HG03103 (cell line): Measurements from ENCODE around the gene MGAM2.

Experiments
- ATAC-seq: cut with Tn5 transposase; IDR thresholded peaks from one replicate; pipeline ENCODE4 v1.9.1; 2021; ENCODE audit warnings: low read depth; ENCODE audit not compliant: unreplicated experiment

Gene MGAM2

DNA sequence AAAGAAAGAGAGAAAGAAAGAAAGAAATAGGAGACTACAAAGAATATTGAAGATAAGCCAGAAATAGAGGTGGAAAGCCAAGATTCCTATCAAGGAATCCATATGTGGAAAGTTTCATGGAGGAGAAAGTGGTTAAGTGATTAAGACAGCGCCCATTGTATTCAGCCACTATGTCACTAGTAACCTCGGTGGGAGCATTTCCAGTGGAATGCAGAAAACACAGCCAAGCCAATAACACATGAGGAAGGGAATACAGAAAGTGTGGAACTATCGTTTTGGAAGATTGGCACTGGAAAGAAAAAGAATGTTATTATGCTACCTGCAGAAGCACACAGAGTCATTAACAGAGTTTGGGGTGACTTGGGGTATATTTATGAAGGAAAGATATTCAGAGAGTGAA, 2.7 kb downstream of the MGAM2 start:
- no peak for ATAC-seq

DNA sequence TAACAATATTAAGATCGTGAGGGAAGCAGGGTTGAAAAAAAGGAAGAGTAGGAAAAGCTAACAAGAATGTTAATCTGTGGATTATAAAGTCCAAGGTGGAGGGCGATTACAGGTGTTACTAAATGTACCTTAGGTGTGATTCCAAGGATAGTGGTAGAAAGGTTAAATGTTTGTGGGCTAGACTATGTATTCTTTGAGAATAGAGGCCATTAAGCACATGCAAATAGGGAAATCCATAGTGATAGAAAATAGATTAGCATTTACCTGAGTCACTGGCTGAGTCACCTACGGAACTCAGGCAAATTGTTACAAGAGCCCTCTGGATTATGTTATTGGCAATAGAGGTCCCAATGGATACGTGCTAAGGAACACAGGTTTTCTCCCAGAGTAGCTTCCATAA, 9.0 kb downstream of the MGAM2 start:
- no peak for ATAC-seq

DNA sequence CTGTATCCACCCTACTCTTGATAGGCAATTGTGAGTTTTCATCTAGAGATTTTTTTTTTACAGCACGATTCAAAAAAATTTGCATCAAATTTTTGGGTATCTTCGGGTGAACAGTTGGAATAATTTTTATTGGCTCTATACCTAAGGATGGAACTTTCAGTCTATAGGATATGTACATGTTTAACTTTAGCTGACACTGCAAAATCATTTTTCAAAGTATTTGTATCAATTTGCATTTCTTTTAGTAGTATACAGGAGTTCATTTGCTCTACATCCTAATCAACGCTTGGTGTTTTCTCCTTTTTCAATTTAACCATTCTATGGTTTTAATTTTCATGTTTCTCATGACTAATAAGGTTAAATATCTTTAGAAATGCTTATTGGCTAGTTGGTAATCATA, 11.7 kb downstream of the MGAM2 start:
- ATAC-seq = no peak

DNA sequence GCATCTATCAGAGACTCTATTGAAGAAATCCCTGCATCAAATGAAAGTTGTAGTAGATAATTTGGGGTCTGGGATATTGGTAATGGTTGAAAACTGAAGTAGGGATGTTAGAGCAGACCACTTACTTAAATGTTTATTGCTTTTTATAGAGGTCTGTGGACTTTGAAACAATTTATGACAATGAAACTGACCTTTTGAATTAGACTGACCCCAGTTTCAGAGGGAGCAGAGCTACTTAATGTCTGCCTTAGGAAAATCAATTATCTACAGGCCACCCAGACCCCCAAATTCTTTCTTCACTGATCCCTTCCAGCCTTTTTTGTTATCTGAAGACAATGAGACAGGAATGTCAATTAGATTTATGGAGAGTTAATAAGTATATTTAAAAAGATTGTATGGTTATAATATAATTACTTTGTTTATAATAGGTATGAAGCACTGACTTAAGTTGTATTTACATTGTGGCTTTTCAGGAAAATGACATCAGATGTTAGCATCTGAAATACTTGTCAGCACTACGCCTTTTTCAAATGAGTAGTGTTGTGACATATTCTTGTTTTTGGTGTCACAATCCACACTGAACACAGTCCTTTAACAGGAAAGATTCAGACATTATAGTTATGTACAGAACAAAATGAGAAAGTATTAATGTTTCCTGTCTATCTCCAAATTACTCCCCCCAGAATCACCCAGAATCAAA, 13.9 kb downstream of the MGAM2 start:
- ATAC-seq = no peak

DNA sequence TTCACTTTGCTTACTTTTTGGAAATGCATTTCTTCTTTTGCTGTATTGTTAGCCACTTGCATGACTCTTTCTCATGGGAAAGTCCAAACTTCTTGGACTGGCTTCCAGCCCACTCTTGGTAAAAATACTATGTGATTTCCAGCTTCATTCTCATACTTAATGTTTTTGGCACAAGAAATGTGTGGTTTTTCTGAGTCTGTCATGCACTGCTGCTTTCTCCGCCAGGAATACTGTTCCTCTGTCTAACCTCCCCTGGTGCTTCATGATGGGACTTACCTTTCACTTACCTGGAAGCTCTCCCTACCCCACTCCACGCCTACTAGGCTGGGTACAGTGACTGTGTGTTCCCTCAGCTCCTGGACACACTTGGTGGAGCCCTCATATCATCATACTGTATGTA, 18.7 kb downstream of the MGAM2 start:
- no peak for ATAC-seq

DNA sequence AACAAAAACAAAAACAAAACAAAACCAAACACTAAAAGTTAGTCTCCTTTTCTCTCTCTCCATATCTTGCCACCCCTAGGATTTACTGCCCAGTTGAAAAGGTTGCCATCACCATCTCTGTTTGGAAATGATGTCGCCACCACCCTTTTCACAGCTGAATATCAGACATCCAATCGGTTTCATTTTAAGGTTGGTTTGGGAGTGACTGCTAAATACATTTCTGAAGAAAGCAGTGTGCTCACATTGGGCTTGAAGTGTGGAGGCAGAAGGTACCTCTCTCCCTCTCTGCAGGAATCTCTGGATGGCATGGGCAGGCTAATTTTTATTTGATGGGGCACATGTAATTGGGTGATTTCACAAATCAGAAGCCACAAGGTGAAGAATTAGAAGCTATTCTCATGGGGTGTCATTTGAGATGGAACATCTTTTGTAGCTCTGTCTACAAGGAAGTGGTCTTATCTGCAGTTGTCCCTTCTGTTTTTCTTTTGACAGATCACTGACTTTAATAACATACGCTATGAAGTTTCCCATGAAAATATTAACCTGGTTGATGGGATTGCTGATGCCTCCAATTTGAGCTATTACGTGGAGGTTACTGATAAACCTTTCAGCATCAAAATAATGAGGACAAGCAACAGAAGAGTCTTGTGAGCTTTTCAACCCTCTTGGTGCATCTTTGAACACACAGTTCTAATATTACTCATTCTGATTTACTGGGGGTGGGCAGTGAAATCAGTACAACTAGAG, 20.1 kb downstream of the MGAM2 start:
- ATAC-seq = no peak

DNA sequence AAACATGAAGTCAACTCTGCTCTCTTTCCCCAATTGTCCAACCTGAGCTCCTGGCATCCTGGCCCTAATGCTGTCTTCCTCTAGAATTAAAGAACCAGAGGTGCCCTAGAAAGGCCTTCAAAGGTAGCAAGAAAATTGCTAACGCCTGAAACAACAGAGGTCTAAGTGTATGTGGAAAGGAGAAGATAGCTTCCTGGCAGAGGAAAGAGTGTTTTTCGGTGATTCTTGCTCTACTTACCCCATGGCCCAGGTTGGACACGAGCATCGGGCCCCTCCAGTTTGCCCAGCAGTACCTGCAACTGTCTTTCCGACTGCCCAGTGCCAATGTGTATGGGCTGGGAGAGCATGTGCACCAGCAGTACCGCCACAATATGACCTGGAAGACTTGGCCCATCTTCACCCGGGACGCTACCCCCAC, 22.2 kb downstream of the MGAM2 start:
- no peak for ATAC-seq

DNA sequence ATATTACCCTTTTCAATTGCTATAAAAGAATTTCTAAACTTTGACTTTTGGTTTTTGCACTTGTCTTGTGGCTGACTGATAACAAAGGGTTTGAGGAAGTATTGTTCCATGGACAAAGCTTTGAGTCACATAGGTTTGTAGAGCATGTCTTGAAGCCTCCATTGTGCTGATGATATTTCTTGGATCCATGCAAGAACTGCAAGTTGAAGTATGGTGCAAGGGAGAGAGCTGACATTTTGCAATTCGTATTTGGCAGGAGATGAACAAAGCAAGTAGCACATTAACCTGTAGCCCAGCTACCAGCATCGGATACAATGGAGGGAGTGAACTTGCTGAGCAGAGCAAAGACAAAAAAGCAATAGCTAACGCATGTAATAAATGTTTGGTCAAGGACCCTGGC, 23.4 kb downstream of the MGAM2 start:
- ATAC-seq = no peak

DNA sequence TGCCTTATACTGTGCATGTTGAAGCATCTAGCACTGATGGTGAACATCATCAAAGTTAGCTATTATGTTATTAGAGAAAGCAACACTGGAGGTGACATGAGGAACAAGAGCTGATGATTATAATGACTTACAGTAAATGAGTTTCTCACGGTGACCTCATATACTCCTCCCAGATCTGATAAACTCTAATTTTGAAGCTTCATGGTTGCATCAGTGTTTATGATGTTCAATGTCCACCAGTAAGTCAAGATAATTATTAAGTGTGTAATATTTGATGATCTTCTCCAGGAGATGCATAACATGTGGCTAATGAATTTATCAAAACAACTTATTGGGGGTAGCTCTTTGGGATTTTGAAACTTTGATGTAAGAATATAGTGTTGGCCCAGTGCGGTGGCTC, 27.5 kb downstream of the MGAM2 start:
- no peak for ATAC-seq

DNA sequence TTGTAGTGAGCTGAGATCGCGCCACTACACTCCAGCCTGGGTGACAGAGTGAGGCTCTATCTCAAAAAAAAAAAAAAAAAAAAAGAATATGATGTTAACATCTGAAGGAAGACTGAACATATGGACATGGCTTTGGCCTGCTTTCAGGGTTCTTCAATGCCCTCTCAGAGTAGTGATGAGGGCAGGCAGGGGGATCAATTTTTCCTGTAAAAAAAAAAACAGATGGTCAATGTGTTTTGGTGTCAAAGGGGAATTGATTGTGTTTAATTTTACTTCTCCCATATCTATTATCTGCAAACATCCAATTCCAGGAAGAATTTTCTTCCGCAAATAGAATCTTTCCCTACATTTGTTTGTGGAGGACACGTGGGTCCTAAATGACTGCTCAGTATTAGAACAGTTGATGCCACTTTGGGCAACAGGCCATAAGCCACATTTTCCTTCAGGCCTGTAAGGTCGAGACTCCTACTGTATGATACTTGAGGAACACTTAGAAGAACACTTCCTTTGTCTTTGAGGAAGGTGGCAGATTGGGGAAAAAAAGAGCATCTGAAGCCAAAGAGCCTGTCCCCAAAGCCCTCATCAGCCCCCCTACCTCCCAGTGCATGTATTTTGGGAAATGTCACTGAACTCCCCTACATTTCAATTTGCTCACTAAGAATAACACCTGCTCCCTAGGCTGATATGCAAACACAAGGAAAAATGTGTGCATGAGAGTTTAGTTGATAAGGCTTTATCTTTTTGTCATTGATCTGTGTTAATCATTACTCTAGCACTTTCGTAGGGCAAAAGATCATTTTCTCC, 28.3 kb downstream of the MGAM2 start:
- ATAC-seq = no peak

DNA sequence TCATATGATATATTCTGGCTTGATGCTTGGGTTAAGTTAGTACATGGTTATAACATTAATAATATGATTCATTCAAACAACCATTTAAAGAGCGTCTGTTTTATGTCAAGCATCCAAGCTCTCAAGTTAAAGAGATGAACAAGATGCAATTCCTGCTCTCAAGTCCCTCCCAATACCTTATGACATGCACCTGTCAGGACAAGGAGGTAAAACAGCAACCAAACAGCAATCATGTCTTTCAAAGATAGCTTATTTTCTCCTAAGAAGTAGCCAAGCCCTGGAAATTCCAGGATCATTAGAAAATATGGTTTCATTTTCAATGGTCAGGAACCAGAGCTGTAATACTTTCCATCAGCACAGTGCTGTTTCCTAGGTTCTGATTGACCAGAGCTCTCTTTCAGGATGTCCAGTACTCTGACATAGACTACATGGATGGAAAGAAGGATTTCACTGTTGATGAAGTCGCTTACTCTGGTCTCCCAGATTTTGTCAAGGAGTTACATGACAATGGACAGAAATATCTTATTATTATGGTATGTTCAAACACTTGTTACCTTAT, 29.0 kb downstream of the MGAM2 start:
- no peak for ATAC-seq

DNA sequence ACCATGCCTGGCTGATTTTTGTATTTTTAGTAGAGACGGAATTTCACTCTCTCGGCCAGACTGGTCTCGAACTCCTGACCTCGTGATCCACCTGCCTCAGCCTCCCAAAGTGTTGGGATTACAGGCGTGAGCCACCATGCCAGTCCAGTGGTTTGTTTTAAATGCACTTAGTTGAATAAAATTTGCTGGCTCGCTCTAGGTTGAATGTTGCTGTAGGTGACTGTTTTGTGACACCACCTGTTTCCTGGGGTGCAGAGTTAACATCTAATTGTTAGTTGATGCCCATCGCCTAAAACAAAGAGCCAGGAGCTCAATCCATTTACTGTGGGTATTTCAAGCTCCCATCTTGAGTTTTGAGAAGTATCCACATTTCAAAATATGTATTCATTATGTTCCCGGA, 31.2 kb downstream of the MGAM2 start:
- ATAC-seq = no peak

DNA sequence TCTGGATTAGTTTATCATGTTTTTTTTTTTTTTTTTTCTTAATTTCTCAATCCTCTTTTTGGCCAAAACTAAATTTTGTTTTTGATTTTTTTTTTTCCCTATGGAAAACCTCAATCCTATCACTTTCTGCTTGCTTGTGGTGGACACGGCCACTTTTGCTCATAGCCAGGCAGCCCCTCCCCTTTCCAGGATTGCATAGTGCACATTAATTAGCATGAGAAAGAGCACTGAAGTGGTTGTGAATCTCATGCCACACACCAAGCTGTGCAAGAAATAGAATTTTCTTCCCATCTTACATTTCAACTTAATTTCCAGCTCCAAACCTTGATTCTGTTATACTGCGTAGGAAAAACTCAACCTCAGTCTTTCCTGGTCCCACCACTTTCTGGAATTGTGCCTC, 34.6 kb downstream of the MGAM2 start:
- no peak for ATAC-seq

DNA sequence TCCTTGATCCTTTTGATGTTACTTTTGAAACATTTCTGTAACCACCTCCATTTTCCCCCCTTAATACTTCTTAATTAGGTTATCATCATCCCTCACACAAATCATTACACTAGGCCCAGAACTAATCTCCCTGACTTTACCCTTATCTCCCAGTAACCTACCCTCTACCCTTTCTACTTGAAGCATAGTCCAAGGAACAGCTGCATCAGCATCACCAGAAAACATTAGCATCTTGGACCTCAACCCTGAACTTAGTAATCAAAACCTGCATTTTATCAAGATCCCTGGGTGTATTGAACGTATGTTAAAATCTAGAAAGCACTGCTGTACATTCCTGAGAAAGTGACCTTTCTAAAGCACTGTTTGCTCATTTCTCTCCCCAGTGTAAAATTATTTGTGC, 38.8 kb downstream of the MGAM2 start:
- no peak for ATAC-seq

DNA sequence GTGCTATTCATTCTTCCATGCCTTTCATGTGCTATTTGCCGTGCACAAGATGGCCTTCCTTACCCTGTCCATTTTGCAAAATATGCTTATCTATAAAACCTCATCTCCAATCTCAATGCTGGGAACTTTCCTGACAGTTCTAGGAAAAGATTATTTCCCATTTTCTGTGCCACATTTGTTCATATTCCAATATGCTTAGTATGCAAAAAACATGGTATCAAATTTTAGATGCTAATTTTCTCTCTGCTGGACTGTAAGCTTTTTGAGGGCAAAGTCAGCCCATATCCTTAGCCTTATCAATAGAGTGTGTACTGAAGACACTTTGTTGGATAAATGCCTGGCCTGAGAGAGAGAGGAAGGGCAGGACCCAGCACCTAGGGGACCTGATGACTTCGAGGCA, 39.4 kb downstream of the MGAM2 start:
- no peak for ATAC-seq

DNA sequence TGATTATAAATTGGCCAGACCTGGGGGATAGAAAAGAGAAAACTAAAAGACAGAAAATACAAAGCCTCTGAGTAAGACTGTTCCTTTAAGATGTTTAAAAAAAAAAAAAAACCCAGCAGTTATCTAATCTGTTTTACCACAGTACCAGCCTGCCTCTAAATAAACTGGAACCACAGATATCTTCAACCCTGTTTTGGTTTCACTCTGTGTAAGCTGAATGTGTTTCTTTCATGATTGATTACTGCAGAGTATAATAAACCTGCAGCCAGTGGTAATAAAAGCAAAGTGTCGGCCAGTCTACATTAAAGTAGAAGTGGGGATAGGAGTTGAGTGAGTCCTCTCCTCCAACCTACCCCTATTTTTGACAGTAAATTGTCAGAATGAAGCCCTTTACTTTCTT, 40.6 kb downstream of the MGAM2 start:
- ATAC-seq = no peak

DNA sequence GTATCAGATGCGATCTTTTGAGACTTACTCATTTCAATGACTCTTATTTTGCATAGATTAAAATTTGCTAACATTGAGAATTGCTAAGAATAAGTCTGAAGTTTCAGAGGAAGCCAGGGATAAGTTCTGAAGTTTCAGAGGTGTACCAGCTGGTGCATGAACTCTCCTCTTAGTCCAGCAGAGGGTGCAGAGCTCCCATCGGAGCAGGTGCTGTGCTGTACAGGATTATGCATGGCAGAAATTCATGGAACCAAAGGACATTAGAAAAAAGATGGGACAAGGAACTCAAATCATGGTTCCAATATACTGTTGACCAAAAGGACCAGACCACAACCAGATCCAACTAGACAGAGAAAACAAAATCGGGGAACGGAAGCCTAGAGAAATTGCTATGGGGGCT, 41.9 kb downstream of the MGAM2 start:
- ATAC-seq = no peak

DNA sequence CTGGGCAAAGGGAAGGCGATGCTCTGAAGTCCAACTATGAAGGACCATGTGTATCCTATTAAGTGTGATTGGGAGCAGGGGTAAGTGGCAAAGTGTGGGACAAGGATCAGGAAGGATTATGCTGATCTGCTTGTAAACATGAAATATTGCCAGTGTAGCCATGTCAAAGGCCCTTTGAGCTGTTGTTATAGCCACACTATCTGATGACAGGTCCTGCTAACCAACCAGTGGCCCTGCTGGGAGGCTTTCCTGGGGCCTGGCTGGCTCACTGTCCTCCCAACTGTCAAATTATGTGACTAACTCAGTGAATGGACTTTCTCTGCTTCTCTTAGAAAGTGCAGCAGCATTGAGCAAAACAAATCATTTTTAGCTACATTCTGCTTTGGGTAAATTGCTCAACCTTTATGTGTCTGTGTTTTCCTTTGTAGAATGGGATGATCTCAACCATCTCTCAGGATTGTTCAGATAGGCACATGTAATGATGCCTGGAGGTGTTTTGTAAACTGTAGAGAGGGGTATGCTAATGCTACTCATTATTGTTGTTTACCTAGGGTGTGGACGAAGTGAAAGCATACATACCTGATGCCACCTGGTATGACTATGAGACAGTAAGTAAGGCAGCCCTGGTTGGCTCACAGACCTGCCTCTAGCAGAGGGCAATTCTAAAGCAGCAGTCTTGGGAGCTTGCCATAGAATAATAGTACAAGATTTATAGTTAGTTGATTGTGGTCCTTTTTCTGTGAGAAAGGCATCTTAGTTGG, 47.4 kb downstream of the MGAM2 start:
- no peak for ATAC-seq

DNA sequence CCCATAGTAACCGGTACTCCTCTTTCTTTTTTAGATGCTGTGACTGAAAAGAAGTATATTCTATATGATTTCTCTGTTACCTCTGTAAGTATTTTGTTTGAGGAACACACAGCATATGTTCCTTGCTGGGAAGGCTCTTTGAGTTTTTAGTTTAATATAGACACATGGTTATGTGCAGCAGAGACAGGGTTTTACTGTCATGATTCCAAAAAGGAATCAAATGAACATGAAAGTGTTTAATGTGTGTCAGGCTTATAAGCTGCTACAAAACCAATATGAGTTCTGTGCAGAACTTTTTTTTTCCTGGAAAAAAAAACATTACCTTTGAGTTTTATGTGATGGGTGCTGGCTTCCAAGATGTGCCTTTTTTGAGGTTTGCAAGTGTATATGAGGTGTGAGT, 50.4 kb downstream of the MGAM2 start:
- no peak for ATAC-seq

DNA sequence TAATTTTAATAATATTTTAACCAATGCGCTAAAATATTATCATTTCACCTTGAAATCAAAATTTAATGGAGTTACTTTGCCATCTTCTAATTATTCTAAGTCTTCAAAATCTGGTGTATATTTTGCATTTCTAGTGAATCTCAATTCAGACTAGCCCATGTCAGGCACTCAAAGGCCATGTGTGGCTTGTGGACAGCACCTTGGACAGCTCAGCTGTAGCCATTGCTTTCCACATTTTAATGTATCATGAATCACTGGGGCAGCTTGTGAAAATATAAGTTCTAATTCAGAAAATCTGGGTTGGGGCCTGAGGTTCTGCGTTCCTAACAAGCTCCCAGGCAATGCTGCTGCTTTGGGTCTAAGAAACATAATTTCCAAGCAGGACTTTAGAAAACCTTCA, 57.2 kb downstream of the MGAM2 start:
- ATAC-seq = no peak

DNA sequence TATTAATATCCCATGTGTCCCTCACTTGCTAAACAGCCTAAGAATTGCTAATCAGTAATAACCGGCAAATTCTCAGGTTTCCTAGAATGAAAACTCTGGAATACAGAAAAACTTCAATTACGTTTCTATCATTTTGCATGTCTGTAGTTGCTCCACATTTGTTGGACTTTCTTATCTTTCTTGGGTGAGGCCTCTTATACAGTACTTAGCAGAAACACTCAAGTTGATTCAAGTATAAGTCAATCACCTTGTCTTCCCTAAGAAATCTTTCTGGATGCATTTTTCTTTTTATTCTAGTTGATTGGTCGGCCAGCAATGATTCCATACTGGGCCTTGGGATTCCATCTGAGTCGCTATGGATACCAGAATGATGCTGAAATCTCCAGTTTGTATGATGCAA, 61.4 kb downstream of the MGAM2 start:
- ATAC-seq = no peak
